Activated CD8-positive, alpha-beta memory T cell treated with anti-CD3 and anti-CD28 coated beads for 4 hours (primary cell): Measurements from ENCODE around the gene DNAH10.

Experiments used
- DNase-seq, 2 donors: peaks; one replicate each; pipeline ENCODE4 v3.0.0-alpha.2; 2020; ENCODE audit warnings: low read depth in 2 of 2

Gene DNAH10

GRCh38 chr12:123761841-123762714, at the start of gene DNAH10:
Gene DNAH10 (plus strand): TSS chr12:123762301. CDS start chr12:123762337, 36 bp downstream.
- peak in 1 of 2 donors; percentile 11 for DNase-seq

- no peak for DNase-seq
These were observed 49.3 kb upstream of the DNAH10 start for GRCh38 chr12:123712780-123713319.

- DNase-seq = no peak
These were observed 48.7 kb upstream of the DNAH10 start for GRCh38 chr12:123713398-123713797.

GRCh38 chr12:123713823-123714585, 48.1 kb upstream of the DNAH10 start:
- no peak for DNase-seq

- DNase-seq = no peak
These were observed 46.9 kb upstream of the DNAH10 start for GRCh38 chr12:123715195-123715594.

GRCh38 chr12:123717350-123717749, 44.8 kb upstream of the DNAH10 start:
- no peak for DNase-seq

GRCh38 chr12:123720141-123720814, 41.8 kb upstream of the DNAH10 start:
- no peak for DNase-seq

- DNase-seq = no peak
These were observed 40.9 kb upstream of the DNAH10 start for GRCh38 chr12:123721245-123721644.

- DNase-seq = no peak
These were observed 39.1 kb upstream of the DNAH10 start for GRCh38 chr12:123723011-123723410.

GRCh38 chr12:123723765-123724164, 38.3 kb upstream of the DNAH10 start:
- DNase-seq = no peak

GRCh38 chr12:123726244-123726643, 35.9 kb upstream of the DNAH10 start:
- DNase-seq = no peak

GRCh38 chr12:123726962-123727361, 35.1 kb upstream of the DNAH10 start:
- DNase-seq = no peak

- DNase-seq = no peak
These were observed 34.2 kb upstream of the DNAH10 start for GRCh38 chr12:123727878-123728277.

- no peak for DNase-seq
These were observed 30.5 kb upstream of the DNAH10 start for GRCh38 chr12:123731596-123731995.

GRCh38 chr12:123732251-123732650, 29.9 kb upstream of the DNAH10 start:
- no peak for DNase-seq

- DNase-seq = no peak
These were observed 28.9 kb upstream of the DNAH10 start for GRCh38 chr12:123733229-123733628.

GRCh38 chr12:123734268-123734667, 27.8 kb upstream of the DNAH10 start:
- DNase-seq = no peak

GRCh38 chr12:123741937-123742572, 20.0 kb upstream of the DNAH10 start:
- peak in 1 of 2 donors; percentile 14 for DNase-seq

- DNase-seq = no peak
These were observed 19.1 kb upstream of the DNAH10 start for GRCh38 chr12:123743002-123743401.

- DNase-seq = no peak
These were observed 17.3 kb upstream of the DNAH10 start for GRCh38 chr12:123744836-123745235.

GRCh38 chr12:123747309-123747708, 14.8 kb upstream of the DNAH10 start:
- no peak for DNase-seq
